ELR (cell line): Measurements from ENCODE around the gene GNAT1.
"Not testable (repeated sequence)": the region's sequence is repeated elsewhere in the genome, so short reads cannot be mapped to it uniquely, and the experiment has no call there.

Source experiments
- DNase-seq: peaks from one replicate; pipeline ENCODE4 v3.0.0-alpha.2; 2015; ENCODE audit warnings: low read depth

The GNAT1 gene

DNA sequence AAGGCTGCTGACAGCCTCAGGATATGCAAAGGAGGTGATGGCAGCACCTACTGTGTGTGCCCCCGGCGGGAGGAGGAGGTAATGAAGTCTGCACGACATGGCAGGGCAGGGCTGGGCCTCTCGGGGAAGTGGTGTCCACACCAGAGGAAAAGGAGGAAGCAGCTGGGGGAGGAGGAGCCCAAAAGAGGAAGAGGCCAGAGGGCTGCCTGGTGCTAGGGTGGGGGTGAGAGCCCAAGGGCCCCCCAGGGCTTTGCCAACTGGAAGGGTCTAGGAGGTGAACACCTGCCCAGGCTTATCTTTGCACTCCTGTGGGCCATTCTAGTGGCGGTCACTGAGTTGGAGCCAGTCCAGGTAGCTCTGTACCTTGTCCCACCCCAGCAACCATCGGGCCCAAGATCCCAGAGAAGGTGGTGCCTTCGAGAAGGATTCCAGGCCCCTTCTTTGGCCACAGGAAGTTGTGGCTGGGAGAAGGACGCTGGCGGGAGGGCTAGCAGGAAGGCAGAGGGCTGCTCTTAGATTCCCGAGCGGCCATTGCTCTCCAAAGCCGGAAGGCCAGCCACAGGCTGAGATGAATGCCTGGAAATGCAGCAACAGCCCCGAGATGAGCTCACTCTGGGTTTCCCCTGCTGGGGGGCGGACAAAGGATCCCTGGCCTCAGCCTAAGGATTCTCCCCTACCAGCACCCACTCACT is 51.6 kb downstream of the GNAT1 start:
- DNase-seq: peak; percentile 83

DNA sequence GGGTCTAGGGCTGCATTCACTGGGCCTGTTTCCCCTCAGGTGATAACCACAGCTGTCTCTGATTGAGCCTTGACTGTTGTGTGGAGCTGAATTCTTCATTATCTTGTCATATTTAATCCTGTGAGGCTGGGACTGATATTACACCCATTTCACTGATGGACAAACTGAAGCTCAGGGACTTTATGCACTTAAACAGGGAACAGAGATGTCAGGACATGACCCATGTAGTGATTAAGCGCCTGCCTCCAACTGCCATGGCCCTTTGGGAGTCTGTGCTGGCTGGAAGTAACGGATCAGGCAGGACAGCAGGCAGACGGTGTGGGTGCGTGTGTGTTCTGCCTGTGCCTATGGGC is 52.1 kb downstream of the GNAT1 start:
- no peak for DNase-seq

DNA sequence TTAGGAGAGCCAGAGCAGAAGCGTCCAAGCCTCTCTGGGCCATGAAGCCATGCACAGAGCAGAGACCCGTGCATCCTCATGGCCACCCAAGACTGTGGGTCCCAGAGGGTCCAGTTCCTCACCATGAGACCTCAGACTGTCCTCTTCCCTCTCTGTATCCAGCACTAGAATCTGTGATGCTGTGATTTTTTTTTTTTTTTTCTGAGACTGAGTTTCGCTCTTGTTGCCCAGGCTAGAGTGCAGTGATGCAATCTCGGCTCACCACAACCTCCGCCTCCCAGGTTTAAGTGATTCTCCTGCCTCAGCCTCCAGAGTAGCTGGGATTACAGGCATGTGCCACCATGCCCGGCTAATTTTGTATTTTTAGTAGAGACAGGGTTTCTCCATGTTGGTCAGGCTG is 53.4 kb downstream of the GNAT1 start:
- not testable (repeated sequence) for DNase-seq

DNA sequence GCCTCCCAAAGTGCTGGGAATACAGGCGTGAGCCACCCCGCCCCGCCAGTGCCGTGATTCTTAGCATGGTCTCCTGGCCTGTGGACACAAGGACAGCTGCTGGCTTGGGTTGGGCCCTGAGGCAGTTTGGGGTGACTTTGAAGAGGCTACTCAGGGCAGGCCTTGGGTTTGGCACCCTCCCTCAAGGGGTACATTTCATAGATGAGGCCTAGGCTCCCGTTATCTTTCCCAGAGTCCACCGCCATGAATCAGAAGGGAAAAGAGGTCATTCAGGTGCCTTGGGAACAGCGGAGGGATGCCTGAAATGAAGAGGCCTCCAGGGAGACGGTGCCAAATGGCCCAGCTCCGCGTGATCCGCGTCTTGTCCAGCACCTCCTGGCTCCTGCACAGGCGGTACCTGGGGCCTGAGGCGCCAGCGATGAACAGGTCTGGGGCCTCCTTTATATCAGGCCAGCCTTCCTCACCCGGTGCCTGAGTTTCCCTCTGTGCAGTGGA is 53.9 kb downstream of the GNAT1 start:
- no peak for DNase-seq

DNA sequence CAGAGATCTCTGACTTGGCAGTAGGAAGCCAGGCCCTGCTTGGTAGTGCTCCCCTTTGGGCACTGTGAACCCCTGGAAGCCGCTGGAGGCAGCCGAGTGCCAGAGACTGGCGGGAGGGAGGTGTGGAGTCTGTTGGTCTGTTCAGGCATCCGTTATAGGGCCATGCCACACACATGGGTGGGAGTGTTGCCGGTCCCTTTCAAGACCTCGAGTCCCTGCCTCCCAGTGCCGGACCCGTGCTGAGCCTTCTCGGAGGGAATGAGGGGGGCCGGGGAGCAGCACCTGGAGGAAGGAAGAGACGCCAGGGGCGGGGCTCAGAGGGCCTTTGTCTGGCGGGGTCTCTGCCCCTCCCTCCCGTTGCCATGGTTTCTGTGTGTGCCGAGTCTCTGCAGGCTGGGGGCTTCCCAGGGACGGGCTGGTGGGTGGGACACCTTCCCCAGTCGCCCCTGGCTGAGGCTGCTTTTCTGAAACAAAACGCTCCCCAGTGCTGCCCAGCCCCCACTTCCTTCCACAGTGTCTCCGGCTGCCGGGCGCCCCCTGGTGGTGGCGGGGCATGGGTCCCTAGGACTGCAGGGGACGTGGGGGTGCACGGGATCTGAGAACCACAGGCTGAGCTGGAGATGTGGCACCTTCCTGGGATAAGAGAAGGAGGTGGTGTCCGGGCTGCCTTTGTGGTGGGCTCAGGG is 54.6 kb downstream of the GNAT1 start:
- DNase-seq: peak; percentile 89

DNA sequence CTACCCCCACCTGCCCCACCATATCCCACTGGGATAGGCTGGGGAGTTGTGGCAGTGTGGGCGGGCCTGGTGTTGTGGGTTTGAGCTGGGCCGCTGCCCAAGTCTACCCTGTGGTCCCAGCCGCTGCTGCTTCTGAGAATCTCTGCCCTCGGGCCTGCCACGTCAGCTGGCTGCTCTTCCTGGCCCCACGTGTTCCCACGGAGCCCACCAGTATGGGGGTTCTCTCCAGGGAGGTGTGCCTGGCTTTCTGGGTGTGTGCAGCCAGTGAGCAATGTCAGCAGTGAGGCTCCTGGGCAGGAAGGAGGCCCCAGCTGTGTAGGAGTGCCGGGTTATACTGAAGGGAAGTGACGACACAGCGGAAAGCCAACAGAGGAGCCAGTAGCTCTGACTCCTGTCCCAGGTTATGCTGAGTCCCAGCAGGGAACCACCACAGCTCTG is 55.1 kb downstream of the GNAT1 start:
- DNase-seq: peak; percentile 99
